ENCODE measurements around the gene GNPNAT1. TPM values are rescaled to one million over a fixed set of nuclear protein-coding genes. Genes with fewer than 3 reads are reported as not detected.

The GNPNAT1 gene
- polyA plus RNA-seq, 1 of the 3 experiments (the other 2 are of a cell fraction) = 15.2 TPM

GRCh38 chr14:52806115-52806514 is 14.7 kb upstream of the GNPNAT1 start:
- Histone ChIP-seq H3F3A (replicated peaks; ENCODE audit: insufficient read depth) (peaks cover 24% of the 10 kb centered on the region), H2AFZ (ENCODE audit: low read depth) (no peak overlapping the region), H3K9me3 (no peaks in the 10 kb centered on the region), H3K4me2 (no peak overlapping the region), H4K20me1 (ENCODE audit: insufficient read depth) (no peaks in the 10 kb centered on the region), H3K9me2 (no peaks in the 10 kb centered on the region), H3K79me2 (ENCODE audit: insufficient read depth) (no peaks in the 10 kb centered on the region), H3K36me3 (replicated peaks in 1 of 2; ENCODE audit: control insufficient read depth in 1 of 2, insufficient read depth in 2 of 2, low read length in 1 of 2) (no peaks in the 10 kb centered on the region), H3K4me1 (ENCODE audit: control insufficient read depth in 1 of 2, insufficient read depth in 2 of 2, low read depth in 1 of 2, low read length in 1 of 2) (peaks cover 0 to 10% of the 10 kb centered on the region in 2 experiments; a peak in 2 of 4 replicates), H3K27me3 (ENCODE audit: insufficient read depth) (no peaks in the 10 kb centered on the region), H3K9ac (no peak overlapping the region), H3K27ac (ENCODE audit: low read depth in 2 of 2, low read length in 1 of 2) (no peak overlapping the region), H3K4me3 (ENCODE audit: low read depth in 2 of 2, low read length in 1 of 2) (no peak overlapping the region)
- WGBS (ENCODE audit: low lambda C conversion rate) = 88% methylated on average over 4 of the region's 4 CpGs
- DNase-seq = no peak
- ChIA-PET POLR2A (no interaction called here), CTCF (no interaction called here)
- TF ChIP-seq RXRA (IDR thresholded peaks at IDR 0.05; ENCODE audit: borderline replicate concordance, low read depth) (no peak), ELF1 (IDR thresholded peaks at IDR 0.05) (no peak), TAF1 (IDR thresholded peaks at IDR 0.05; ENCODE audit: borderline replicate concordance, low read depth, low read length) (no peak), TEAD4 (IDR thresholded peaks at IDR 0.05; ENCODE audit: borderline replicate concordance, insufficient read depth) (no peak), CTCF (IDR thresholded peaks at IDR 0.05) (no peak), EZH2phosphoT487 (IDR thresholded peaks at IDR 0.05; ENCODE audit: borderline replicate concordance, low read depth) (no peak), GATA2 (CRISPR knock-in tag; IDR thresholded peaks at IDR 0.05) (no peak), SMC3 (IDR thresholded peaks at IDR 0.05; ENCODE audit: low read depth, low read length) (no peak), ZBTB33 (IDR thresholded peaks at IDR 0.05; ENCODE audit: borderline replicate concordance, low read depth) (no peak), EP300 (IDR thresholded peaks at IDR 0.05; ENCODE audit: borderline replicate concordance in 1 of 2, low read depth in 1 of 2, low read length in 1 of 2) (no peak), USF1 (IDR thresholded peaks at IDR 0.05; ENCODE audit: borderline replicate concordance, low read depth) (no peak)
- TF ChIP-seq, protein P1, sequence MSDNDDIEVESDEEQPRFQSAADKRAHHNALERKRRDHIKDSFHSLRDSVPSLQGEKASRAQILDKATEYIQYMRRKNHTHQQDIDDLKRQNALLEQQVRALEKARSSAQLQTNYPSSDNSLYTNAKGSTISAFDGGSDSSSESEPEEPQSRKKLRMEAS (IDR thresholded peaks at IDR 0.05; ENCODE audit: low read depth) = no peak

Data from SK-N-SH (cell line).